Measurements from ENCODE around the gene NEK1. TPM values are rescaled to one million over a fixed set of nuclear protein-coding genes. Genes with fewer than 3 reads are reported as not detected.
"Not testable (repeated sequence)": the region's sequence is repeated elsewhere in the genome, so short reads cannot be mapped to it uniquely, and the experiment has no call there.

NEK1 gene
- total RNA-seq, 1 experiment from 2014 or later = 4.5 TPM

- DNase-seq (ENCODE audit: low spot score) = not testable (repeated sequence)
Measured at GRCh38 chr4:169499907-169500306, 112.5 kb downstream of the NEK1 start.

GRCh38 chr4:169494234-169494633 lies 118.1 kb downstream of the NEK1 start:
- not testable (repeated sequence) for DNase-seq (ENCODE audit: low spot score)

GRCh38 chr4:169493164-169493524 lies 119.2 kb downstream of the NEK1 start:
- DNase-seq (ENCODE audit: low spot score) = no peak

GRCh38 chr4:169492436-169493163 lies 119.8 kb downstream of the NEK1 start:
- DNase-seq (ENCODE audit: low spot score) = peak; percentile 27

GRCh38 chr4:169491211-169491610 lies 121.2 kb downstream of the NEK1 start:
- no peak for DNase-seq (ENCODE audit: low spot score)

DNA sequence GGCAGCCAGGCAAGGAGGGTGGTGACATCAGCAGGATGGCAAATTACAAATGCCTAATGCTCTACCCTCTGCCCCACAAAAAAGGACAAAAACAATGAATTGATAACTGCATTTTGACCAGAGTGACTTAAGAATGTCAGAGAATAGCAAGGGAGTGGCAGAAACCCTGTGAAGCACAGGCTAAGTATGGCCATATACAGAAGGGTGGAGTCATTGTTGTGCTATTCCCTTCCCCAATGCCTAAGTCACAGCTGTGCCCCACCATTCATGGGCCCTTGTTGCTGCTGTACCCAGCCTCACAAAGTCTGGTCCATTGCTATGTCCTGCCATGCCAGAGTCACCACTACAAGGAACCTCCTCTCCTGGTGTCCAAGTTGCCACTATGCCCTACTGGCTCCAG lies 123.1 kb downstream of the NEK1 start:
- no peak for DNase-seq (ENCODE audit: low spot score)

- DNase-seq (ENCODE audit: low spot score) = peak; percentile 42
Measured at GRCh38 chr4:169485791-169486742, 126.3 kb downstream of the NEK1 start.

DNA sequence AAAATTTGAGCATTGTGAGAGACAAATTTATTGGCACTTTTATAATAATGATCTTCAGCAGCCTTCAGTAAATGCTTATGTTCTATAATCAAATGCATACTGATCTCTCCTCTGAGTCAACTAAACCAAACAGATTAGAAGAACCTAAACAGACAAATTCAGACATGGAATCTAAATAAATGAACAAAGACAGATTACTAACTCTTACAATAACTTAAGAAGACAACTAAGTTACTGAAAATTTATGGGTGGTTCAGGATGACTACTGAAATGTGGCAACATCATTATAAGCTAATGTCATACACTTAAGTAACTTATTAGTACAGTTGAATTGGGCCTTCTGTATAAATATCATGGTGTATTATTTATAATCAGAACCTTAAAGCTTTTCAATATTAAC lies 127.3 kb downstream of the NEK1 start:
- no peak for DNase-seq (ENCODE audit: low spot score)

GRCh38 chr4:169484485-169484884 lies 127.9 kb downstream of the NEK1 start:
- DNase-seq (ENCODE audit: low spot score) = no peak

- no peak for DNase-seq (ENCODE audit: low spot score)
Measured at GRCh38 chr4:169464080-169464479, 148.3 kb downstream of the NEK1 start.

- DNase-seq (ENCODE audit: low spot score) = no peak
Measured at GRCh38 chr4:169460081-169460480, 152.3 kb downstream of the NEK1 start.

DNA sequence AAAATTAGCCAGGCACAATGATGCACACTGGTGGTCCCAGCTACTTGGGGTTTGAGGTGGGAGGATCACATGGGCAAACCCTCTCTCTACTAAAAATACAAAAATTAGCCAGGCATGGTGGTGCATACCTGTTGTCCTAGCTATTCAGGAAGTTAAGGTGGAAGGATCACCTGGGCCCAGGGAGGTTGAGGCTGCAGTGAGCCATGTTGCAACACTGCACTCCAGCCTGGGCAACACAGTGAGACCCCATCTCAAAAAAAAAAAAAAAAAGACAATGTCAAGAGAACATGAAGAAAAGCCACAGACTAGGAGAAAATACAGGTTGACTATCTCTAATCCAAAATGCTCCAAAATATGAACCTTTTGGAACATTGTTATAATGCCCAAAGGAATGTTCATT lies 153.8 kb downstream of the NEK1 start:
- no peak for DNase-seq (ENCODE audit: low spot score)

GRCh38 chr4:169452644-169453043 lies 159.7 kb downstream of the NEK1 start:
- DNase-seq (ENCODE audit: low spot score) = not testable (repeated sequence)

GRCh38 chr4:169448935-169449334 lies 163.4 kb downstream of the NEK1 start:
- not testable (repeated sequence) for DNase-seq (ENCODE audit: low spot score)

GRCh38 chr4:169446824-169447223 lies 165.6 kb downstream of the NEK1 start:
- DNase-seq (ENCODE audit: low spot score) = no peak

DNA sequence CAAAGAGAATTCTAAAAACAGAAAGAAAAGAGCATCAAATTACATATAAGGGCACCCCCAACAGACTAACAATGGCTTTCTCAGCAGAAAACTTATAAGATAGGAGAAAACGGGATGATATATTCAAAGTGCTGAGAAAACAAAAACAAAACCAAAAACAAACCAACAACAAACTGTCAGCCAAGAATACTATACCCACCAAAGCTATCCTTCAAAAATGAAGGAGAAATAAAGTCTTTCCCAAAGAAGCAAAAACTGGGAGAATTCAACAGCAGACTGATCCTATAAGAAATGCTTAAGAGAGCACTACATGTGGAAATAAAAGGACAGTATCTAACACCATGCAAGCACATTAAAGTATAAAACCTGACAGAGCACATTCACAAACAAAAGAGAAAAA lies 168.6 kb downstream of the NEK1 start:
- DNase-seq (ENCODE audit: low spot score) = no peak

DNA sequence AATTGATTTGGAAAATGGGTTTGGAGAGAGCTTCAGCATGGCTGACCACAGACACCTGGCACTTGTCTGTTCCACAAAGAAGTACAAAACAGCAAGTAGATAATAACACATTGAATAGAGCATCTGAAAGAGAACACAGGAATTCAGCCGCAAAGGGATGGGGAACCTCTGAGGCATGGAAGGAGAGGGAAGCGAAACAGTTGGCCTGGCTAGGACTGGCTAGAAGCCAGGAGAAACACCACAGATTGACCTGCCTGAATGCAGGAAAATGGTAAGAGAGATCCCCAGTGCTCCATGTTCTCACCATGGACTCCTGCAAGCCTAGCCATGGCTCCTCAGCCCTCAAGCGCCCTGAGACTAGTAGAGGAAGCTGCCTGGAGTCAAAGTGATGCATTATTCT lies 171.9 kb downstream of the NEK1 start:
- no peak for DNase-seq (ENCODE audit: low spot score)

DNA sequence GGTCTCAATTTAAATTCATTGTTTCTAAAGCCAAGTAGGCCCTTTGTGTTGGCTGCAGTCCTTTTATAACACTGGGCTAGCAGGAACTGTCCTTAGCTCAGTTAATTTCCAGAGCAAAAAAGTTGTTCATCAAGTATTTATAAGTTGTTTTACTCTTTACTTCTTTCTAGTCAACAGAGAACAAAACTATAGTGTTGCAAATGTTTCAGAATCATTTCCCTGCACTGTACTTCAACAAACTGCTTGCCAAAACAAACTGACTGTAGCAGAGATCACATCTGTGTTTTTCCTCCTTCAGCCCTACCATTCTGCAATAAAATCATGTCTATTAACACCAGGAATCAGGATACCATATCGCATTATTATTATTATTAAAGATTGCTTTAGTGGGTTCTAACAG lies 173.1 kb downstream of the NEK1 start:
- DNase-seq (ENCODE audit: low spot score) = no peak

- no peak for DNase-seq (ENCODE audit: low spot score)
Measured at GRCh38 chr4:169438057-169438480, 174.3 kb downstream of the NEK1 start.

DNA sequence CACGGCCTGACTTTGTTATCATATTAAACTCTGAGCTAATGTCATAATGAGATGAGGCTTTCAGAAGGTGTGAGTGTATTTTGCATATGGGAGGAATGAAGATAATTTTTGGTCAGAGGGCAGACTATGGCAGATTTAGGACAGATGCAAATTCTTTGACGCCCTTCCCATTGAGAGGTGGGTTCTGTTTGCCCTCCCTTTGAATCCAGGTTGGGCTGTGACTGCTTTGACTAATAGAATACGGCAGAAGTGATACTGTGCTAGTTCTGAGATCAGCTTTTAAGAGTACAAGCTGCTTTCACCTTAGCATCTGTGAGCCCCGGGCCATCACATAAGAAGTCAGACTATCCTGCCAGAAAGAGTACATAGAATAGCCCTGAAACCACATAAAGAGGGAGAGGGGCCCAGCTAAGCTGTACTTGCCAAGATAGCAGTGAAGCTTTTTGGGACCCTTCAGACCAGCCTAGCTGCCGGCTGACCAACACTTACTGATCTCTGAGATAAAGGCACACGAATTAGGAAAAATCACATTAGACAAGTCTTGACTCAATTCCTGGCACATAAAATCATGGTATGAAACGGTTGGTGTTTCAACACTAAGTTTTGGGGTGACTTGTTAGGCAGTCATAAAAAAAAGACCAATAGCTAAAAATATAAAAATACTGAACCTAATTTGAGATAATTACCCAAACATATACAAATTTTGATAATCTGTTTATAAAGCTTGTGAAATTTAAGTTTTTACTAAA lies 174.9 kb downstream of the NEK1 start:
- no peak for DNase-seq (ENCODE audit: low spot score)

DNA sequence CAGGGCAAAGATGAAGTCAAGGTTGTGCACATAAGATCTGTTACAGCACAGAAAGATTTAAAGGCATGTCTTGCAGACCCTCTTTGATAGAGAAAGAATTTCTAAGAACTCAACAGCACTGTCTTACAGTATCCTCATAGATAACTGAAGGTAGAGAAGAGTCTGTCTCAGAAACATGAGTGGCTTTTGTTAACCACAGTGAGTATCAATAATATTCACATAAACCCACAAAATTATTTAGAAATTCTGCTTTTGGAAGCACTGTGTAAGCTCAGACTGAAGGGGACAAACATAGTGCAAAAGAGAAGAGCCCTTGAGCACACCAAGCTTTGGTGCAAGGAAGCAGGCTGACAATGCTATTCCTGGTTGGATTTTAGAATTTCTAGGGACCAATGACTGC lies 175.6 kb downstream of the NEK1 start:
- no peak for DNase-seq (ENCODE audit: low spot score)

DNA sequence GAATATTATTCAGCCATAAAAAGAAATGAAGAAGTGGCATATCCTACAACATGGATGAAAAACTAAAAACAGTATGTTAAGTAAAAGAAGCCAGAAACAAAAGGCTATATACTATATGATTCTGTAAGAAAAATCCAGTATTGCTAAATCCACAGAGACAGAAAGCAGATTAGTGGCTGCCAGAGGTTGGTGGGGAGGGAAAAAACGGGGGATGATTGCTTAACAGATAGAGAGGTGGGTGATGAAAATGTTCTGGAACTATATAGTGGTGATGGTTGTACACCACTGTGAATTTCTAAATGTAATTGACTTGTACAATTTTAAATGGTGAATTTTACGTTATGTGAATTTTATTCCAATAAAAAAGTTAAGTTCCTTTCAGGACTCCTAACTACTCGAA lies 184.0 kb downstream of the NEK1 start:
- no peak for DNase-seq (ENCODE audit: low spot score)
